ENCODE measurements around the gene KCNN2.

Gene KCNN2

DNA sequence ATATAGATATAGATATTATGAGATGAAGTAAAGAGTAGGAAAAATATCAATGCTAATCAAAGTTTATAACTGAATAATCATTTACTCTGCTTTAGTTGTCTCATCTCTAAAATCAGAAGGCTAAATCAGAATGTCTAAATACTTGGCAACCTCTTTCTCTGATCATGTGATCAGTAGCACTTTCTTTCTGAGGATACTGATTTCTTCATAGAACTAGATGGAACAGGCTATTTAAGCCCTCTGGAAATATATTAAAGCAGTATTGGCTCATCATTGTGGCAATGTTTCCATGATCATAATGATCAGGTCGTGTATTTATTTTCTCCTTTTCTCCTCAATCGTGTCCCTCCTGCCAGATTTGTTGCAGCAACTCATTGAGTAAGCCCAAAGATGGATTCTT is 109.7 kb downstream of the KCNN2 start:
- no peak overlapping the region for H3K4me3 ChIP-seq (ENCODE audit: insufficient read depth, low read depth, low read length)
- no peak overlapping the region for H3K27ac ChIP-seq (ENCODE audit: insufficient read depth, low read depth, low read length, poor library complexity, severe bottlenecking)
- 87 to 97% methylated on average over 2 of the region's 2 CpGs for WGBS, 2 experiments
- no peaks in the 10 kb centered on the region for H3K9me3 ChIP-seq (ENCODE audit: control insufficient read depth, low read length)
- no peaks in the 10 kb centered on the region for H3K27me3 ChIP-seq (ENCODE audit: control insufficient read depth, insufficient read depth, low read length, poor library complexity, severe bottlenecking)
- no peaks in the 10 kb centered on the region for H3K4me1 ChIP-seq (ENCODE audit: control insufficient read depth, insufficient read depth, low read length)
- H3K36me3 ChIP-seq (ENCODE audit: control insufficient read depth, insufficient read depth, low read length), result no peaks in the 10 kb centered on the region

- H3K4me3 ChIP-seq (ENCODE audit: insufficient read depth, low read depth, low read length), result no peak overlapping the region
- no peaks in the 10 kb centered on the region for H3K27me3 ChIP-seq (ENCODE audit: control insufficient read depth, insufficient read depth, low read length, poor library complexity, severe bottlenecking)
- no peaks in the 10 kb centered on the region for H3K36me3 ChIP-seq (ENCODE audit: control insufficient read depth, insufficient read depth, low read length)
- H3K9me3 ChIP-seq (ENCODE audit: control insufficient read depth, low read length), result no peaks in the 10 kb centered on the region
- H3K4me1 ChIP-seq (ENCODE audit: control insufficient read depth, insufficient read depth, low read length), result no peaks in the 10 kb centered on the region
- no peak overlapping the region for H3K27ac ChIP-seq (ENCODE audit: insufficient read depth, low read depth, low read length, poor library complexity, severe bottlenecking)
- WGBS, 2 experiments, result 91 to 98% methylated on average over 2 of the region's 2 CpGs
These were observed 111.7 kb downstream of the KCNN2 start for GRCh38 chr5:114473541-114473940.

DNA sequence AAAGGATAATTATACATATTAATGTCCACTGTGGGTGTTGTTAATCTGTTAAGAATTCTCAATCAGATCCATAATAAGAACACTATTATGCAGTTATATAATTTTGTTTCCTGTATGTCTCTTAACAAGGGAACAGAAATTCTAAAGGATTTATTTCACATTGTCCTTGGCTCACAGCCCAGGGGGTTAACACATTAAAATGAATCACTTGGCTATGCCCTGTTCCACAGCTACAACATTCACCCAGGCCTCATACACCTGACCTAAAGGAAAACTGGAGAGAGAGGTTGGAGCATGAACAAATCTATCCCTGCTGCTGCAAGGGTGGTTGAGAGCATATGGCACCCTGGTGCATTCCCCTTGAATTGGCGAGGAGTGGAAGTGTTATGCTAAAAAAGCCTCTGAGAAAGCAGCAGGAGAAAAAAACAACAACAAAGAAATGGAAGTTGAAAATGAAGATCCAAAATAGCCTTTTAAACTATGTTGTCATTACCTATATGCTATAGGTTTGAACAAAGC is 116.0 kb downstream of the KCNN2 start:
- H3K4me1 ChIP-seq (ENCODE audit: control insufficient read depth, insufficient read depth, low read length), result no peaks in the 10 kb centered on the region
- no peaks in the 10 kb centered on the region for H3K27me3 ChIP-seq (ENCODE audit: control insufficient read depth, insufficient read depth, low read length, poor library complexity, severe bottlenecking)
- H3K27ac ChIP-seq (ENCODE audit: insufficient read depth, low read depth, low read length, poor library complexity, severe bottlenecking), result no peak overlapping the region
- WGBS, 2 experiments, result 80 to 81% methylated on average over 1 of the region's 1 CpG
- no peaks in the 10 kb centered on the region for H3K36me3 ChIP-seq (ENCODE audit: control insufficient read depth, insufficient read depth, low read length)
- no peaks in the 10 kb centered on the region for H3K9me3 ChIP-seq (ENCODE audit: control insufficient read depth, low read length)
- H3K4me3 ChIP-seq (ENCODE audit: insufficient read depth, low read depth, low read length), result no peak overlapping the region

- H3K4me1 ChIP-seq (ENCODE audit: control insufficient read depth, insufficient read depth, low read length), result no peaks in the 10 kb centered on the region
- H3K4me3 ChIP-seq (ENCODE audit: insufficient read depth, low read depth, low read length), result no peak overlapping the region
- 89 to 96% methylated on average over 4 of the region's 4 CpGs for WGBS, 2 experiments
- H3K9me3 ChIP-seq (ENCODE audit: control insufficient read depth, low read length), result no peaks in the 10 kb centered on the region
- no peak overlapping the region for H3K27ac ChIP-seq (ENCODE audit: insufficient read depth, low read depth, low read length, poor library complexity, severe bottlenecking)
- no peaks in the 10 kb centered on the region for H3K36me3 ChIP-seq (ENCODE audit: control insufficient read depth, insufficient read depth, low read length)
- no peaks in the 10 kb centered on the region for H3K27me3 ChIP-seq (ENCODE audit: control insufficient read depth, insufficient read depth, low read length, poor library complexity, severe bottlenecking)
These were observed 138.9 kb downstream of the KCNN2 start for GRCh38 chr5:114500756-114501155.

DNA sequence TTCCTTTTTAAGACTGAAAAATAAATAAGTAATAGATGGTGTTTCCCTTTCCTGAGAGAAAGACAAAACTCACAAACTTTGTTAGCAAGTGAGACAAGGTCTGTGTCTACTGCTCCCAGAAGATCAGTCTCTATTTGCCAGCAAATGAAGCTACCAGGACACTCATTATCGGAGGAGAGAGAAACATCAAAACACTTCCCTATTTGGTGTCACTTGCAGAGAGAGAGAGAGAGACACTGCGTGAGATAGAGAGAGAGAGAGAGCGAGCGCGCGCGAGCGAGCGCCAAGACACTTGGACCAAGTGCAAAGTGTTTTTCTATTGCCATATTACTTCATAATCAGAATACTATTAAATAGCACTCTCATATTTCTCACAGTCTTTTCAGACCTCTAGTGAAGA is 142.7 kb downstream of the KCNN2 start:
- Histone ChIP-seq H3K36me3 (ENCODE audit: control insufficient read depth, insufficient read depth, low read length) (no peaks in the 10 kb centered on the region), H3K4me3 (ENCODE audit: insufficient read depth, low read depth, low read length) (no peak overlapping the region), H3K27me3 (ENCODE audit: control insufficient read depth, insufficient read depth, low read length, poor library complexity, severe bottlenecking) (no peaks in the 10 kb centered on the region), H3K27ac (ENCODE audit: insufficient read depth, low read depth, low read length, poor library complexity, severe bottlenecking) (no peak overlapping the region), H3K9me3 (ENCODE audit: control insufficient read depth, low read length) (no peaks in the 10 kb centered on the region), H3K4me1 (ENCODE audit: control insufficient read depth, insufficient read depth, low read length) (no peaks in the 10 kb centered on the region)
- WGBS, 2 experiments, result 81 to 89% methylated on average over 2 to 9 of the region's 9 CpGs

GRCh38 chr5:114524221-114524620 is 162.4 kb downstream of the KCNN2 start:
- Histone ChIP-seq H3K27ac (ENCODE audit: insufficient read depth, low read depth, low read length, poor library complexity, severe bottlenecking) (no peak overlapping the region), H3K27me3 (ENCODE audit: control insufficient read depth, insufficient read depth, low read length, poor library complexity, severe bottlenecking) (no peaks in the 10 kb centered on the region), H3K4me3 (ENCODE audit: insufficient read depth, low read depth, low read length) (no peak overlapping the region), H3K9me3 (ENCODE audit: control insufficient read depth, low read length) (no peaks in the 10 kb centered on the region), H3K36me3 (ENCODE audit: control insufficient read depth, insufficient read depth, low read length) (no peaks in the 10 kb centered on the region), H3K4me1 (ENCODE audit: control insufficient read depth, insufficient read depth, low read length) (no peaks in the 10 kb centered on the region)
- WGBS, 2 experiments, result 97 to 100% methylated on average over 1 of the region's 1 CpG

- Histone ChIP-seq H3K4me3 (ENCODE audit: insufficient read depth, low read depth, low read length) (no peak overlapping the region), H3K9me3 (ENCODE audit: control insufficient read depth, low read length) (no peaks in the 10 kb centered on the region), H3K27ac (ENCODE audit: insufficient read depth, low read depth, low read length, poor library complexity, severe bottlenecking) (no peak overlapping the region), H3K36me3 (ENCODE audit: control insufficient read depth, insufficient read depth, low read length) (no peaks in the 10 kb centered on the region), H3K4me1 (ENCODE audit: control insufficient read depth, insufficient read depth, low read length) (no peaks in the 10 kb centered on the region), H3K27me3 (ENCODE audit: control insufficient read depth, insufficient read depth, low read length, poor library complexity, severe bottlenecking) (no peaks in the 10 kb centered on the region)
- WGBS, 2 experiments, result 94% methylated on average over 1 of the region's 1 CpG
These were observed 182.7 kb downstream of the KCNN2 start for GRCh38 chr5:114544561-114544960.

All from ectodermal cell (in vitro differentiated cells).